T-helper 17 cell (primary cell): ENCODE results near the gene KCNQ4. TPM values are rescaled to one million over a fixed set of nuclear protein-coding genes. Genes with fewer than 3 reads are reported as not detected.

ENCODE experiments used
- ATAC-seq: fragments of 150-1000 bp; cut with Tn5 transposase; 2 replicates; pipeline ENCODE4 v1.10.0; 2021; ENCODE audit warnings: mild to moderate bottlenecking, moderate library complexity
- DNase-seq, 3 donors: peaks; one replicate each; pipeline versions ENCODE4 v3.0.0 to v3.0.0-alpha.2; 2020 to 2021
- H3K9me3 ChIP-seq: one replicate; pipeline ENCODE4 v1.7.0; 2013; ENCODE audit warnings: low read length, mild to moderate bottlenecking; ENCODE audit not compliant: control insufficient read depth, poor library complexity, severe bottlenecking
- H3K27ac Mint-ChIP-seq: one replicate; pipeline ENCODE4 v1.8.0; 2022; ENCODE audit warnings: mild to moderate bottlenecking, moderate library complexity, mixed read lengths
- H3K27me3 Mint-ChIP-seq: one replicate; pipeline ENCODE4 v1.8.0; 2022; ENCODE audit warnings: mixed read lengths
- H3K36me3 Mint-ChIP-seq: one replicate; pipeline ENCODE4 v1.8.0; 2022; ENCODE audit warnings: low read depth, mixed read lengths
- H3K4me1 Mint-ChIP-seq: one replicate; pipeline ENCODE4 v1.8.0; 2022; ENCODE audit warnings: mild to moderate bottlenecking, mixed read lengths
- H3K4me3 Mint-ChIP-seq: one replicate; pipeline ENCODE4 v1.8.0; 2022; ENCODE audit warnings: mild to moderate bottlenecking, moderate library complexity, mixed read lengths
- total RNA-seq, 4 donors: library from RNA in 2 of 4; stranded (reverse) in 2 of 4; gene quantifications; one replicate each; pipeline ENCODE4 v1.2.3 and lab custom pipeline; 2022 to 2026

Gene KCNQ4
- under 1 TPM; 0.17 to 0.86 TPM for total RNA-seq
- 0.53 to 1.6 reads per million in 2 donors for total RNA-seq (lab: John Stamatoyannopoulos, UW)

DNA sequence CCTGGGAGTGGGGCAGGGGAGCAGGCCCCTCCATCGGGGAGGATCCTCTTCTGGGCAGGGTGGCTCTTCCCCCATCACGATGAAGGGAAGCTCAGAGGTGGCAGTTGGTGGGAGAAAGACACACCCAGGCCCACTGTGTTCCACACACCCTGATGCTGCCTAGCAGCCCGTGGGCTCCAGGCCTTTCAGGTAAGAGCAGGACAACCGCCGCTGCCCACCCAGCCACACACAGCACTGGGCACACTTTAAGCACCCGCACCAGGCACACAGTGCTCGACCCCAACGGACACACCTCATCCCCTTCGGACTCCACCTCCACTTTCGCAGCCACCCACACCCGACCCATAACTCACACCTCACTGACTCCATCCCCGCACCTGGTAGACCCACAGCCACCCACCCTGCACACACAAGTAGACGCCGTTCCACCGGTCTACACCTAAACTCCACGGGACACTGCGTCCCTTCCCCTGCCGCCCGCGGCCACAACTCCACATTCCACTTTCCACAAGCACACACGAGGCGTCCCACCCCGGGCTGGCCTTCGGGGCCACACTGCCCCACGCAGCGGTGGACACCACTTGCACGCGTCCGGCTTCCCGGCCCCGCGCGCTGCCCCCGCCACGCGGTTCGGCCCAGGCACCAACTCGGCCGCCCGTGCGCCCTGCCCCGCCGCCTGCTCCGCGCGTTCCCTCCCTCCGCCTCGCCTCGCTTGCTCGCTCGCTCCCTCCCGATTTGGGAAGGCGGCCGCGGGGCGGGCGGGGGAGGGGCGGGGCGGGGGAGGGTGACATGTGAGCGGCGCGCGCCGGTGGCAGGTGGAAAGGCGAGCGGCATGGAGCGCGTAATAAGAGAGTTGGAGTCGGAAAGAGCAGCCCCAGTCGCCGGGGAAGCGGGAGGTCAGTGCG lies at the start of gene KCNQ4:
Gene KCNQ4, plus strand, starts transcription at position 787 of the 905 bp plus-strand sequence. CDS start 307 bp downstream, outside the sequence.
- peak within 1 kb of the TSS; percentile 76 for H3K27ac Mint-ChIP-seq
- H3K9me3 ChIP-seq: no peaks in the 10 kb centered on the region
- peak within 1 kb of the TSS; percentile 92 for H3K4me3 Mint-ChIP-seq
- H3K4me1 Mint-ChIP-seq: peaks cover 13% of the 10 kb centered on the region
- ATAC-seq (peak; percentile 56), DNase-seq (no peak)
- peaks cover 32% of the 10 kb centered on the region for H3K27me3 Mint-ChIP-seq
- H3K36me3 Mint-ChIP-seq: peaks cover 5% of the 10 kb centered on the region

DNA sequence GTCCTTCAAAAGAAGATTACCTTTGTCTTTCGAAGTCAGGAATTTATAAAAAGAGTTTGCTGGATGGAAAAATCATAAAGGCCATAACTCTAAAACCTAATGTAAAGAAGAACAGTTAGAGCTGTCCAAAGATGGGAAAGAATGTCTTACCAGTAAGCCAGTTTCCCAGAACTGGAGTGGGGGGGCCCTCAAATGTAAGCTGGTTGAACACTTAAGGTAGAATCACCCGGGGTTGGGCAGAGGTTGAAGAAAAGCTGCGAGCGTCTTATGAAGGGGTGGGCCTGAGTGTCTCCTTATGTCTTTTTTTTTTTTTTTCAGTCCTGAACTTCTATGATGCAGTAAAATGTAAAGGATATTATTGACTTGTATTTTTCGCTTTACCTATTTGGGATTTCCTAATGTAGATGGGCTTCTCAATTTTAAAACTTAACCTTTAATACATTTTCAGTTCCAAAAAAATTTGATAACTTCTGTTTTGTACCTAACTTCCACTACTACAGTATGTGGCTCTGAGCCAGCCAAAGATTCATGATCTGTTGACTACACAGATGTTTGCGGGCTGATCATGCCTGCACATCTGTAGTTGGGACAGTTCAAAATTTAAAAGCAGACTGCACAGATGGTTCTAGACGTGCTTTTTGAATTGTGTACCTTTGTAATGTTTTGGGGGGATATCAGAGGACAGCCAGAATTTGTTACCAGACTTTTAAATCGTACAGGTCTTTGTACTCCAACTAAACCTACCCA lies 48.5 kb upstream of the KCNQ4 start:
- Mint-ChIP-seq H3K4me1 (peaks cover 35% of the 10 kb centered on the region), H3K27ac (no peak overlapping the region)

GRCh38 chr1:40736085-40736531 lies 47.5 kb upstream of the KCNQ4 start:
- ATAC-seq (no peak), DNase-seq (no peak)
- no peaks in the 10 kb centered on the region for H3K9me3 ChIP-seq
- no peaks in the 10 kb centered on the region for H3K27me3 Mint-ChIP-seq
- no peak overlapping the region for H3K4me3 Mint-ChIP-seq
- H3K27ac Mint-ChIP-seq: no peak overlapping the region
- peaks cover 30% of the 10 kb centered on the region for H3K4me1 Mint-ChIP-seq
- H3K36me3 Mint-ChIP-seq: peaks cover 10% of the 10 kb centered on the region

More for the DNA sequence above, 48.5 kb upstream of the KCNQ4 start:
- DNase-seq (no peak), ATAC-seq (no peak)
- no peak overlapping the region for H3K4me3 Mint-ChIP-seq
- peaks cover 10% of the 10 kb centered on the region for H3K36me3 Mint-ChIP-seq
- no peaks in the 10 kb centered on the region for H3K27me3 Mint-ChIP-seq
- no peaks in the 10 kb centered on the region for H3K9me3 ChIP-seq

DNA sequence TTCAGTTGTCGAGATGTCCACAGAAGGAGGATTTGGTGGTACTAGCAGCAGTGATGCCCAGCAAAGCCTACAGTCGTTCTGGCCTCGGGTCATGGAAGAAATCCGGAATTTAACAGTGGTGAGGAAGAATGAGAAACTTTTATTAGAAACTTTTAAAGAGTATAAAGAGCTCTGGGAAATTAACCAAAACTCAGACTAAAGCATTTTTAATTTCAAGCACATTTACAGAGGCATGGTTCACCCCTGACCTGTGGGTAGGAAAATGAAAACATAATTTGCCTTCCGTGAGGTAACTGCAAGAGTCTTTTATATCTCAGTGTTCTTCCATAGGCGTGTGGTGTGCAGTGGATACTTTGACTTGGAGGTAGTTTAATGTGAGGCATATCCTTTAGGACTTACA lies 44.8 kb upstream of the KCNQ4 start:
- no peaks in the 10 kb centered on the region for H3K9me3 ChIP-seq
- no peak for ATAC-seq
- no peak for DNase-seq
- Mint-ChIP-seq H3K27me3 (no peaks in the 10 kb centered on the region), H3K4me3 (no peak overlapping the region), H3K27ac (no peak overlapping the region), H3K4me1 (peaks cover 25% of the 10 kb centered on the region), H3K36me3 (peaks cover 10% of the 10 kb centered on the region)

- H3K27me3 Mint-ChIP-seq: no peaks in the 10 kb centered on the region
- H3K27ac Mint-ChIP-seq: no peak overlapping the region
- no peaks in the 10 kb centered on the region for H3K9me3 ChIP-seq
- no peak overlapping the region for H3K4me3 Mint-ChIP-seq
- H3K36me3 Mint-ChIP-seq: peaks cover 10% of the 10 kb centered on the region
- H3K4me1 Mint-ChIP-seq: peaks cover 25% of the 10 kb centered on the region
- ATAC-seq (no peak), DNase-seq (no peak)
Observed at GRCh38 chr1:40739455-40740008, 44.1 kb upstream of the KCNQ4 start.

DNA sequence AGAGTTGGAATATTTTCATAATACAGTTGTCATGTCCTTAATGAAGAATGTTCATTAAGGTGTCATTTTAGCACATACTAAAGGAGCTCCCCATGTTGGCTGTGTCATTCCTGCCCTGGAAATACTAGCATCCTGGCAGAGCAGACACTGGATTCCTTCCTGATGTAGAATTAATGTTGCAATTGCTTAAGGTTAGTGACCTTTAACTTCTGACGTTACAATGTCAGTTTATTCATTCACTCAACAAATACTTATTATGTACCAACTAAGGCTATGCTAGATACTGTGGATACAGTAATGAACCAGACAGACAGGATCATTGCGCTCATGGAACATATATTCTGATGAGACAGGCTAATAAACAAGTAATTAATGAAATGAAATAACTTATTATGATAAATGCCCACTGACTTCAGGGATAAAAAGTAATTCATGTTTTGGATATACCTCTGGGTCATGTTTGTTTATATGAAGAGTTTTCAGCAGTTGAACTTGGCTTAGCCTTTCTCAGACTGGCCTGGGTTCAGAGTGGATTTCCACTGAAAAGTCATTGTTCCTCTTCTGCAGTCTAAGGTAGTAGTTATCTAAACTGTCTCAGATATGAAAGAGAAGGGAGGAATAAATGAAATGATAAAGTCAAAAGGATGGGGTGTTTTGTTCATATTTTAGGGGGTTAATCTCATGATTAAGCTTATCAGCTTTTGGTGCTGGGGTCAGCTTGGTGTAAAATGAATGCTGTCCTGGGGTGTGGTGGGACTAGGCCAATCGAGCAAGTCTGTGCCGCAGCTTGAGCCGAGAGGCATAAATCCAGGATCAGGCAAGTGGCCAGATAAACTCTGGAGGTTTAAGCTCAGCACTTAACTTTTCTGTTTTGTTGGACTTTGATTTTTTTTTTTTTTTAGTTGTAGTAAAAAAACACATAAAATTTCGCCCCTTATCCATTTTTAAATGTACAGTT lies 43.3 kb upstream of the KCNQ4 start:
- DNase-seq (no peak), ATAC-seq (no peak)
- Mint-ChIP-seq H3K27me3 (no peaks in the 10 kb centered on the region), H3K27ac (peak overlapping the region; percentile 60), H3K4me1 (peaks cover 24% of the 10 kb centered on the region), H3K4me3 (no peak overlapping the region), H3K36me3 (peaks cover 10% of the 10 kb centered on the region)
- no peaks in the 10 kb centered on the region for H3K9me3 ChIP-seq

DNA sequence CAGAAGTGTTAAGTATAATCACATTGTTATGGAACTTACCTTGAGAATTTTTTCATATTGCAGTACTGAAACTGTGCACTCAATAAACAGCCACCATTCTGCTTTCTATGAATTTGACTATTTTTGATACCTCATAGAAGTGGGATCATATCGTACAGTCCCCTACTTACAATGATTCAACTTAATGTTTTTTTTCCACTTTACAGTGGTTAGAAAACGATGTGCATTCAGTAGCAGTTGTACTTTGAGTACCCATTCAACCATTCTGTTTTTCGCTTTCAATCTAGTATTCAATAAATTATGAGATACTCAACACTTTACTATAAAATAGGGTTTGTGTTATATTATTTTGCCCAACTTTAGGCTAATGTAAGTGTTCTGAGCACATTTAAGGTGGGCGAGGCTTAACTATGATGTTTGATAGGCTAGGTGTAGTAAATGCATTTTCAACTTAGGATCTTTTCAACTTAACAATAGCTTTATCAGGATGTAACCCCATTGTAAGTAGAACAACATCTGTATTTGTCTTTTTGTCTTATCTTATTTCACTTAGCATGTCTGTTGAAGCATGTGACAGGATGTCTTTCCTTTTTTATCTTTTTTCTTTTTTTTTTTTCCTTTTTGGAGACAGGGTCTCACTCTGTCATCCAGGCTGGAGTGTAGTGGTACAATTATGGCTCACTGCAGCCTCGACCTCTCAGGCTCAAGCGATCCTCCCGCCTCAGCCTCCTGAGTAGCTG lies 42.4 kb upstream of the KCNQ4 start:
- H3K36me3 Mint-ChIP-seq: peaks cover 10% of the 10 kb centered on the region
- H3K4me1 Mint-ChIP-seq: peaks cover 29% of the 10 kb centered on the region
- H3K27me3 Mint-ChIP-seq: no peaks in the 10 kb centered on the region
- H3K27ac Mint-ChIP-seq: peak overlapping the region; percentile 60
- DNase-seq (no peak), ATAC-seq (no peak)
- H3K9me3 ChIP-seq: no peaks in the 10 kb centered on the region
- H3K4me3 Mint-ChIP-seq: no peak overlapping the region

GRCh38 chr1:40742363-40743061 lies 41.1 kb upstream of the KCNQ4 start:
- Mint-ChIP-seq H3K27ac (no peak overlapping the region), H3K27me3 (no peaks in the 10 kb centered on the region), H3K4me3 (peak overlapping the region; percentile 41), H3K4me1 (peaks cover 29% of the 10 kb centered on the region), H3K36me3 (peaks cover 10% of the 10 kb centered on the region)
- DNase-seq (no peak), ATAC-seq (no peak)
- H3K9me3 ChIP-seq: no peaks in the 10 kb centered on the region

DNA sequence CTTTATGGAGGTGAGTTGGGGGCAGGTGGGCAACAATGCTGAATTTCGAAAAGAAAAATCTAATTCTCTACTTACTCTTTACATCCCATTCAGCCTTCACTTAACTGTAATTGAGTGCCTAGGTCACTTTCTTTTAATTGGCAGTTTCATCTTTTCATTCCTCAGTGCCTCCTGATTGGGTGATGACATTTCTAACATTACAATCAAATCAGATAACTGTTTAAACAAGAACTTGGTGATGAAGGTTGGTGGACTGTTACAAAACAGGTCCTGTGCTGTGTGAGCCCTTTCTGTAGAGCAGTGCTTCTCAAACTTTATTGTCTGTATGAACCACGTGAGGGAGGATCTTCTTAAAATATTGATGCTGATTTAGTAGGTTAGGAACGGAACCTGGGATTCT lies 40.1 kb upstream of the KCNQ4 start:
- Mint-ChIP-seq H3K4me1 (peaks cover 29% of the 10 kb centered on the region), H3K4me3 (no peak overlapping the region), H3K27ac (peak overlapping the region; percentile 11), H3K36me3 (peaks cover 10% of the 10 kb centered on the region), H3K27me3 (no peaks in the 10 kb centered on the region)
- H3K9me3 ChIP-seq: no peaks in the 10 kb centered on the region
- no peak for DNase-seq
- ATAC-seq: no peak

GRCh38 chr1:40743860-40744259 lies 39.7 kb upstream of the KCNQ4 start:
- Mint-ChIP-seq H3K27me3 (no peaks in the 10 kb centered on the region), H3K27ac (peak overlapping the region; percentile 11), H3K36me3 (peaks cover 8% of the 10 kb centered on the region), H3K4me1 (peaks cover 26% of the 10 kb centered on the region), H3K4me3 (no peak overlapping the region)
- no peaks in the 10 kb centered on the region for H3K9me3 ChIP-seq
- DNase-seq: no peak
- ATAC-seq: no peak

- DNase-seq (no peak), ATAC-seq (no peak)
- no peaks in the 10 kb centered on the region for H3K27me3 Mint-ChIP-seq
- H3K36me3 Mint-ChIP-seq: peaks cover 5% of the 10 kb centered on the region
- peaks cover 17% of the 10 kb centered on the region for H3K4me1 Mint-ChIP-seq
- no peak overlapping the region for H3K27ac Mint-ChIP-seq
- H3K9me3 ChIP-seq: no peaks in the 10 kb centered on the region
- H3K4me3 Mint-ChIP-seq: no peak overlapping the region
Observed at GRCh38 chr1:40745176-40745575, 38.4 kb upstream of the KCNQ4 start.
